Measurements from ENCODE around the gene RALB. TPM values are rescaled to one million over a fixed set of nuclear protein-coding genes. Genes with fewer than 3 reads are reported as not detected.

RALB gene
- total and polyA plus RNA-seq, 2 of the 8 experiments (the other 6 are each of a cell fraction or from before 2014, with no cell fraction given) = 12.0 to 16.6 TPM

- H2BK5ac ChIP-seq (ENCODE audit: low read depth, low read length) = no peak overlapping the region
- H3K56ac ChIP-seq (replicated peaks; ENCODE audit: insufficient read length, low read depth, low read length) = no peak overlapping the region
- H3K4me2 ChIP-seq (ENCODE audit: insufficient read depth in 1 of 2, low read depth in 2 of 2, low read length in 2 of 2) = no peak overlapping the region
- H3K23me2 ChIP-seq (ENCODE audit: low read depth, low read length) = peaks cover 11% of the 10 kb centered on the region
- no peak overlapping the region for H3K9ac ChIP-seq (replicated peaks in 1 of 4; ENCODE audit: extremely low read depth in 1 of 4, low read depth in 3 of 4, low read length in 3 of 4)
- no peak overlapping the region for H2AFZ ChIP-seq (ENCODE audit: low read length)
- H4K91ac ChIP-seq (replicated peaks; ENCODE audit: insufficient read length, low read length) = peak overlapping the region; percentile 76
- no peak overlapping the region for H3K18ac ChIP-seq (ENCODE audit: extremely low read depth, low read length)
- no peaks in the 10 kb centered on the region for H3K79me1 ChIP-seq (ENCODE audit: low read depth, low read length)
- TF ChIP-seq SP4 (IDR thresholded peaks at IDR 0.05; ENCODE audit: low read length) (no peak), SAP30 (IDR thresholded peaks at IDR 0.05; ENCODE audit: insufficient read depth, insufficient replicate concordance, low read length) (no peak)
- WGBS, 2 experiments (ENCODE audit: extremely low coverage in 1 of 2, insufficient coverage in 1 of 2, insufficient read length in 1 of 2, insufficient replicate concordance in 2 of 2, low coverage in 1 of 2, low lambda C conversion rate in 2 of 2, missing lambda C conversion rate in 1 of 2) = 94% methylated on average over 14 of the region's 14 CpGs; no CpG with 5 or more reads in 1 of the 2 experiments
- H3K79me2 ChIP-seq (ENCODE audit: control insufficient read depth in 1 of 2, insufficient read depth in 2 of 2, low read length in 2 of 2) = no peaks in the 10 kb centered on the region; a peak in 1 of 4 replicates
- peaks cover 0 to 9% of the 10 kb centered on the region in 2 experiments for H4K20me1 ChIP-seq (replicated peaks in 1 of 2; ENCODE audit: control insufficient read depth in 1 of 2, insufficient read depth in 2 of 2, low read length in 2 of 2)
- H3K4ac ChIP-seq (replicated peaks; ENCODE audit: insufficient read length, low read depth, low read length) = no peak overlapping the region
- CTCF ChIA-PET (ENCODE audit: partially characterized antibody) = interaction anchor here (0.9 to 2.7 kb wide), 5 partner anchors 12 to 47 kb away, joined by 3 to 21 read pairs (median 5); no protein-coding TSS in a partner anchor
- POLR2A ChIA-PET (ENCODE audit: partially characterized antibody) = interaction anchor here (0.6 to 2.0 kb wide), 5 partner anchors 10 to 159 kb away, joined by 3 to 5 read pairs (median 4); no protein-coding TSS in a partner anchor
- DNase-seq (ENCODE audit: low read depth in 1 of 2, low spot score in 2 of 2) = no peak
- H3K14ac ChIP-seq (ENCODE audit: insufficient read length) = no peak overlapping the region
- H2BK20ac ChIP-seq (ENCODE audit: low read length) = no peak overlapping the region
- no peaks in the 10 kb centered on the region; a peak in 1 of 8 replicates for H3K36me3 ChIP-seq (ENCODE audit: control insufficient read depth in 2 of 4, insufficient read depth in 4 of 4, low read length in 3 of 4)
- no peak overlapping the region for H4K5ac ChIP-seq (ENCODE audit: insufficient read length, low read depth, low read length)
- no peak overlapping the region for H3K4me3 ChIP-seq (ENCODE audit: extremely low read depth in 1 of 4, insufficient read depth in 2 of 4, low read depth in 3 of 4, low read length in 4 of 4)
- H2BK12ac ChIP-seq (ENCODE audit: low read depth, low read length) = no peak overlapping the region
- peaks cover 4 to 13% (median 8%) of the 10 kb centered on the region in 4 experiments; a peak in 6 of 7 replicates for H3K4me1 ChIP-seq (replicated peaks in 1 of 4; ENCODE audit: control insufficient read depth in 3 of 4, insufficient read depth in 4 of 4, low read length in 3 of 4)
- H4K8ac ChIP-seq (ENCODE audit: extremely low read depth, insufficient read depth, low read length) = no peak overlapping the region
- no peak overlapping the region for H3K23ac ChIP-seq (ENCODE audit: insufficient read length)
- 0 out of 2 replicates have a peak overlapping the region, but pooled peaks have one; percentile 49 for H2AK5ac ChIP-seq (ENCODE audit: low read depth, low read length)
- no peak overlapping the region for H2BK120ac ChIP-seq (replicated peaks; ENCODE audit: low read depth, low read length)
- no peaks in the 10 kb centered on the region; a peak in 2 of 7 replicates for H3K27me3 ChIP-seq (replicated peaks in 1 of 4; ENCODE audit: control insufficient read depth in 3 of 4, extremely low read depth in 1 of 4, insufficient read depth in 3 of 4, low read length in 3 of 4)
- FAIRE-seq = no peak
- H2BK15ac ChIP-seq (ENCODE audit: low read length) = peak overlapping the region; percentile 46; the same call in 1 of the 2 replicates
- H3K27ac ChIP-seq (ENCODE audit: low read depth, low read length) = no peak overlapping the region
- H3K9me3 ChIP-seq (ENCODE audit: insufficient read depth in 2 of 2, low read depth in 1 of 2, low read length in 1 of 2) = no peaks in the 10 kb centered on the region; a peak in 1 of 4 replicates
Observed at GRCh38 chr2:120279708-120280107, 27.1 kb downstream of the RALB start.
